ENCODE measurements around the gene ZSCAN10. TPM values are rescaled to one million over a fixed set of nuclear protein-coding genes. Genes with fewer than 3 reads are reported as not detected.

The ZSCAN10 gene
- total and polyA plus RNA-seq, 2 of the 13 experiments (the other 11 are each of a cell fraction or from before 2014, with no cell fraction given), result not detected

DNA sequence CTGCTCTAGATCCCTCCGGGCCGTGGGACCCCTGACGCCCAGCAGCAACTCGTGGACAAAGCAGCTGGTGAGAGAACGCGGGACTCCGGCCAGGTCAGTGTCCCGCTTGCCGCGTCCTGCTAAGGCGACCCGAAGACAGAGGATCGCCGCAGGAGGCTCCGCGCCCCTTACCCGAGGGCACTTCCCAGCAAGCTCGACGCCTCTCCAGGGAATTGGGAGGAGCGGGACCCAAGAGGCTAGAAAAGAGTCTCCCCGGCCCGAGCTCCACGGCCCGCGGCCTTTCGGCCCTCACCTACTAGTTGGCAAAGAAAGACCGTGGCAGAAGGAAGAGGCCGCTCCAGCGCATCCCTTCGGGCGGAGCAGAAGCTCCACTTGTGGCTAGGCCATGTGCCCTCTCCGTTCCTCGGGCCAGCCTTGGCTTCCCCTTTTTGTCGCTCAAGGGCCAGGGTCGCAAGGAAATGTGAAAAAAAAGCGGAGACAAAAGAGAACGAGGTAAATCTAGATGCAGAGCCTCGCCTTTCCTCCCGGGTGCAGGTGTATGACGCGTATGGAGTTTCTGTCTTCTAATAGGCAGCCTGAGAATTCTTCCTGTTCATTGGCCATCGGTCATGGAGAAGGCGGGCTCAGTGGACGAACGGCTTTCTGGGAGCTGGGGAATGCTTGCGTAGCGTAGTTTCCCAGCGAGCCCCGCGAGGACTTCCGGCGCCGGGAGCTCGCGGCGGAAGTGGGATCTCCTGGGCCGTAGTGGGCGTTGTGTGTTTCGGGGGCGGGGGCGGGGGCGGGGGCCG, 35.4 kb upstream of the ZSCAN10 start, which contains the start of gene ZNF213 (continued):
- TF ChIP-seq, protein P1, sequence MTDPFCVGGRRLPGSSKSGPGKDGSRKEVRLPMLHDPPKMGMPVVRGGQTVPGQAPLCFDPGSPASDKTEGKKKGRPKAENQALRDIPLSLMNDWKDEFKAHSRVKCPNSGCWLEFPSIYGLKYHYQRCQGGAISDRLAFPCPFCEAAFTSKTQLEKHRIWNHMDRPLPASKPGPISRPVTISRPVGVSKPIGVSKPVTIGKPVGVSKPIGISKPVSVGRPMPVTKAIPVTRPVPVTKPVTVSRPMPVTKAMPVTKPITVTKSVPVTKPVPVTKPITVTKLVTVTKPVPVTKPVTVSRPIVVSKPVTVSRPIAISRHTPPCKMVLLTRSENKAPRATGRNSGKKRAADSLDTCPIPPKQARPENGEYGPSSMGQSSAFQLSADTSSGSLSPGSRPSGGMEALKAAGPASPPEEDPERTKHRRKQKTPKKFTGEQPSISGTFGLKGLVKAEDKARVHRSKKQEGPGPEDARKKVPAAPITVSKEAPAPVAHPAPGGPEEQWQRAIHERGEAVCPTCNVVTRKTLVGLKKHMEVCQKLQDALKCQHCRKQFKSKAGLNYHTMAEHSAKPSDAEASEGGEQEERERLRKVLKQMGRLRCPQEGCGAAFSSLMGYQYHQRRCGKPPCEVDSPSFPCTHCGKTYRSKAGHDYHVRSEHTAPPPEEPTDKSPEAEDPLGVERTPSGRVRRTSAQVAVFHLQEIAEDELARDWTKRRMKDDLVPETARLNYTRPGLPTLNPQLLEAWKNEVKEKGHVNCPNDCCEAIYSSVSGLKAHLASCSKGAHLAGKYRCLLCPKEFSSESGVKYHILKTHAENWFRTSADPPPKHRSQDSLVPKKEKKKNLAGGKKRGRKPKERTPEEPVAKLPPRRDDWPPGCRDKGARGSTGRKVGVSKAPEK (CRISPR knock-in tag; IDR thresholded peaks at IDR 0.05; ENCODE audit: borderline replicate concordance), result no peak
- TF ChIP-seq MTF1 (CRISPR knock-in tag; IDR thresholded peaks at IDR 0.05) (0 out of 2 replicates have a peak, but pooled peaks have one; percentile 19), ZNF205 (CRISPR knock-in tag; IDR thresholded peaks at IDR 0.05) (no peak), ZNF552 (CRISPR knock-in tag; IDR thresholded peaks at IDR 0.05; ENCODE audit: borderline replicate concordance) (no peak), JUND (CRISPR knock-in tag; IDR thresholded peaks at IDR 0.05) (no peak), SAP130 (CRISPR knock-in tag; IDR thresholded peaks at IDR 0.05; ENCODE audit: low read depth) (peak; percentile 63; the same call in 1 of the 2 replicates), TGIF2 (CRISPR knock-in tag; IDR thresholded peaks at IDR 0.05) (no peak), ZNF768 (CRISPR knock-in tag; IDR thresholded peaks at IDR 0.05) (peak; percentile 59; the same call in 1 of the 2 replicates), TEAD2 (CRISPR knock-in tag; IDR thresholded peaks at IDR 0.05) (no peak), KAT8 (CRISPR knock-in tag; IDR thresholded peaks at IDR 0.05) (peak; percentile 89), ZFP62 (CRISPR knock-in tag; IDR thresholded peaks at IDR 0.05) (no peak), SATB2 (CRISPR knock-in tag; IDR thresholded peaks at IDR 0.05) (no peak), RBFOX2 (IDR thresholded peaks at IDR 0.05; ENCODE audit: low read depth, low read length) (peak; percentile 69), ZNF557 (CRISPR knock-in tag; IDR thresholded peaks at IDR 0.05) (no peak), SP2 (CRISPR knock-in tag; IDR thresholded peaks at IDR 0.05) (peak; percentile 92), TCF7 (IDR thresholded peaks at IDR 0.05; ENCODE audit: low read depth) (no peak), ZMYM3 (CRISPR knock-in tag; IDR thresholded peaks at IDR 0.05) (no peak), ZNF460 (CRISPR knock-in tag; IDR thresholded peaks at IDR 0.05; ENCODE audit: borderline replicate concordance) (no peak)
- TF ChIP-seq, protein P2, sequence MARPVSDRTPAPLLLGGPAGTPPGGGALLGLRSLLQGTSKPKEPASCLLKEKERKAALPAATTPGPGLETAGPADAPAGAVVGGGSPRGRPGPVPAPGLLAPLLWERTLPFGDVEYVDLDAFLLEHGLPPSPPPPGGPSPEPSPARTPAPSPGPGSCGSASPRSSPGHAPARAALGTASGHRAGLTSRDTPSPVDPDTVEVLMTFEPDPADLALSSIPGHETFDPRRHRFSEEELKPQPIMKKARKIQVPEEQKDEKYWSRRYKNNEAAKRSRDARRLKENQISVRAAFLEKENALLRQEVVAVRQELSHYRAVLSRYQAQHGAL (CRISPR knock-in tag; IDR thresholded peaks at IDR 0.05; ENCODE audit: not compliant biosample characterization), result no peak
- TF ChIP-seq, protein P3, sequence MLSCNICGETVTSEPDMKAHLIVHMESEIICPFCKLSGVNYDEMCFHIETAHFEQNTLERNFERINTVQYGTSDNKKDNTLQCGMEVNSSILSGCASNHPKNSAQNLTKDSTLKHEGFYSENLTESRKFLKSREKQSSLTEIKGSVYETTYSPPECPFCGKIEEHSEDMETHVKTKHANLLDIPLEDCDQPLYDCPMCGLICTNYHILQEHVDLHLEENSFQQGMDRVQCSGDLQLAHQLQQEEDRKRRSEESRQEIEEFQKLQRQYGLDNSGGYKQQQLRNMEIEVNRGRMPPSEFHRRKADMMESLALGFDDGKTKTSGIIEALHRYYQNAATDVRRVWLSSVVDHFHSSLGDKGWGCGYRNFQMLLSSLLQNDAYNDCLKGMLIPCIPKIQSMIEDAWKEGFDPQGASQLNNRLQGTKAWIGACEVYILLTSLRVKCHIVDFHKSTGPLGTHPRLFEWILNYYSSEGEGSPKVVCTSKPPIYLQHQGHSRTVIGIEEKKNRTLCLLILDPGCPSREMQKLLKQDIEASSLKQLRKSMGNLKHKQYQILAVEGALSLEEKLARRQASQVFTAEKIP (CRISPR knock-in tag; IDR thresholded peaks at IDR 0.05; ENCODE audit: borderline replicate concordance), result no peak
- TF ChIP-seq, protein P4, sequence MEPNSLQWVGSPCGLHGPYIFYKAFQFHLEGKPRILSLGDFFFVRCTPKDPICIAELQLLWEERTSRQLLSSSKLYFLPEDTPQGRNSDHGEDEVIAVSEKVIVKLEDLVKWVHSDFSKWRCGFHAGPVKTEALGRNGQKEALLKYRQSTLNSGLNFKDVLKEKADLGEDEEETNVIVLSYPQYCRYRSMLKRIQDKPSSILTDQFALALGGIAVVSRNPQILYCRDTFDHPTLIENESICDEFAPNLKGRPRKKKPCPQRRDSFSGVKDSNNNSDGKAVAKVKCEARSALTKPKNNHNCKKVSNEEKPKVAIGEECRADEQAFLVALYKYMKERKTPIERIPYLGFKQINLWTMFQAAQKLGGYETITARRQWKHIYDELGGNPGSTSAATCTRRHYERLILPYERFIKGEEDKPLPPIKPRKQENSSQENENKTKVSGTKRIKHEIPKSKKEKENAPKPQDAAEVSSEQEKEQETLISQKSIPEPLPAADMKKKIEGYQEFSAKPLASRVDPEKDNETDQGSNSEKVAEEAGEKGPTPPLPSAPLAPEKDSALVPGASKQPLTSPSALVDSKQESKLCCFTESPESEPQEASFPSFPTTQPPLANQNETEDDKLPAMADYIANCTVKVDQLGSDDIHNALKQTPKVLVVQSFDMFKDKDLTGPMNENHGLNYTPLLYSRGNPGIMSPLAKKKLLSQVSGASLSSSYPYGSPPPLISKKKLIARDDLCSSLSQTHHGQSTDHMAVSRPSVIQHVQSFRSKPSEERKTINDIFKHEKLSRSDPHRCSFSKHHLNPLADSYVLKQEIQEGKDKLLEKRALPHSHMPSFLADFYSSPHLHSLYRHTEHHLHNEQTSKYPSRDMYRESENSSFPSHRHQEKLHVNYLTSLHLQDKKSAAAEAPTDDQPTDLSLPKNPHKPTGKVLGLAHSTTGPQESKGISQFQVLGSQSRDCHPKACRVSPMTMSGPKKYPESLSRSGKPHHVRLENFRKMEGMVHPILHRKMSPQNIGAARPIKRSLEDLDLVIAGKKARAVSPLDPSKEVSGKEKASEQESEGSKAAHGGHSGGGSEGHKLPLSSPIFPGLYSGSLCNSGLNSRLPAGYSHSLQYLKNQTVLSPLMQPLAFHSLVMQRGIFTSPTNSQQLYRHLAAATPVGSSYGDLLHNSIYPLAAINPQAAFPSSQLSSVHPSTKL (CRISPR knock-in tag; IDR thresholded peaks at IDR 0.05), result no peak
